Liver (tissue), 9 donors: ENCODE data around the gene LDLRAD3. TPM values are rescaled to one million over a fixed set of nuclear protein-coding genes. Genes with fewer than 3 reads are reported as not detected.

Experiments
- DNase-seq: peaks from one replicate; pipeline ENCODE4 v3.0.0-alpha.2; 2017; ENCODE audit warnings: low spot score
- H3K27ac ChIP-seq, 2 donors: one replicate each; pipeline ENCODE4 v1.7.0; 2013; ENCODE audit warnings: inconsistent platforms in 2 of 2, low read length in 2 of 2, control low read depth in 1 of 2, low read depth in 1 of 2, mild to moderate bottlenecking in 1 of 2
- H3K27me3 ChIP-seq, 4 donors: one replicate each; pipeline versions ENCODE4 v1.6.1 to v1.7.0; 2013; ENCODE audit warnings: low read length in 3 of 4, inconsistent platforms in 1 of 4, mild to moderate bottlenecking in 1 of 4, moderate library complexity in 1 of 4; ENCODE audit not compliant: control insufficient read depth in 4 of 4, insufficient read depth in 4 of 4
- H3K36me3 ChIP-seq, 4 donors: one replicate each; pipeline versions ENCODE4 v1.6.1 to v1.7.0; 2013; ENCODE audit warnings: low read length in 3 of 4, mild to moderate bottlenecking in 3 of 4, low read depth in 1 of 4, moderate library complexity in 1 of 4; ENCODE audit not compliant: control insufficient read depth in 4 of 4, insufficient read depth in 3 of 4
- H3K4me1 ChIP-seq, 4 donors: one replicate each; pipeline versions ENCODE4 v1.6.1 to v1.7.0; 2013; ENCODE audit warnings: low read length in 3 of 4, mild to moderate bottlenecking in 3 of 4, moderate library complexity in 1 of 4; ENCODE audit not compliant: control insufficient read depth in 4 of 4, insufficient read depth in 4 of 4
- H3K4me3 ChIP-seq, 3 donors: one replicate each; pipeline versions ENCODE4 v1.6.1 to v1.7.0; 2013; ENCODE audit warnings: low read length in 3 of 3, control low read depth in 1 of 3, low read depth in 1 of 3, mild to moderate bottlenecking in 1 of 3
- H3K9ac ChIP-seq, 2 donors: one replicate each; pipeline ENCODE4 v1.7.0; 2013; ENCODE audit warnings: low read length in 2 of 2, mild to moderate bottlenecking in 2 of 2, moderate library complexity in 2 of 2, control low read depth in 1 of 2, low read depth in 1 of 2
- H3K9me3 ChIP-seq, 4 donors: one replicate each; pipeline versions ENCODE4 v1.6.1 to v1.7.0; 2013; ENCODE audit warnings: low read length in 3 of 4; ENCODE audit not compliant: control insufficient read depth in 4 of 4
- EGR1 ChIP-seq, 2 donors: IDR thresholded peaks; 2 replicates each; pipeline ENCODE4 v1.6.1; 2016 to 2018; ENCODE audit warnings: antibody characterized with exemption in 2 of 2, low read depth in 2 of 2
- FOXA1 ChIP-seq: IDR thresholded peaks from 2 replicates; pipeline ENCODE4 v1.6.1; 2016; ENCODE audit warnings: antibody characterized with exemption
- FOXA2 ChIP-seq: IDR thresholded peaks from 2 replicates; pipeline ENCODE4 v1.6.1; 2016; ENCODE audit warnings: antibody characterized with exemption
- GABPA ChIP-seq, 2 donors: IDR thresholded peaks in 1 of 2; conservative IDR thresholded peaks in 1 of 2; 2 replicates each; pipeline ENCODE4 v1.6.1; 2016; ENCODE audit warnings: antibody characterized with exemption in 2 of 2, mild to moderate bottlenecking in 1 of 2, moderate library complexity in 1 of 2
- HNF4A ChIP-seq, 2 donors: conservative IDR thresholded peaks; 2 replicates each; pipeline ENCODE4 v1.6.1; 2016; ENCODE audit warnings: antibody characterized with exemption in 2 of 2, mild to moderate bottlenecking in 2 of 2
- HNF4G ChIP-seq: IDR thresholded peaks from 2 replicates; pipeline ENCODE4 v1.6.1; 2016; ENCODE audit warnings: antibody characterized with exemption
- JUND ChIP-seq, 2 donors: IDR thresholded peaks; 2 replicates each; pipeline ENCODE4 v1.6.1; 2016; ENCODE audit warnings: antibody characterized with exemption in 2 of 2
- NR2F2 ChIP-seq: IDR thresholded peaks from 2 replicates; pipeline ENCODE4 v1.6.1; 2016; ENCODE audit warnings: antibody characterized with exemption
- RAD21 ChIP-seq, 2 donors: IDR thresholded peaks; 2 replicates each; pipeline ENCODE4 v1.6.1; 2016; ENCODE audit warnings: antibody characterized with exemption in 2 of 2, mild to moderate bottlenecking in 2 of 2
- RXRA ChIP-seq, 2 donors: IDR thresholded peaks; 2 replicates each; pipeline ENCODE4 v1.6.1; 2017 to 2018; ENCODE audit warnings: antibody characterized with exemption in 2 of 2, mild to moderate bottlenecking in 1 of 2
- SP1 ChIP-seq: IDR thresholded peaks from 2 replicates; pipeline ENCODE4 v1.6.1; 2018; ENCODE audit warnings: antibody characterized with exemption, mild to moderate bottlenecking
- TAF1 ChIP-seq: conservative IDR thresholded peaks from 2 replicates; pipeline ENCODE4 v1.6.1; 2016; ENCODE audit warnings: antibody characterized with exemption, mild to moderate bottlenecking
- YY1 ChIP-seq: IDR thresholded peaks from 2 replicates; pipeline ENCODE4 v1.6.1; 2016; ENCODE audit warnings: antibody characterized with exemption, mild to moderate bottlenecking
- WGBS: extraction: QIAGEN DNeasy Blood & Tissue Kit; methylation state at CpG from one replicate; pipeline ENCODE4 v1.1.7; 2013; 5-methylcytosine and 5-hydroxymethylcytosine counted together
- polyA plus RNA-seq, 2 donors: library from polyadenylated mRNA; stranded (reverse) in 1 of 2; unstranded in 1 of 2; fragments of 200-250 nt in 1 of 2; fragments of >200 nt in 1 of 2; fragmentation: Nextera tagmentation in 1 of 2; extraction: Ambion mirVana in 1 of 2; gene quantifications; one replicate each; pipeline versions ENCODE4 v1.2.1 to v1.2.3, GENCODE V29; 2013 to 2015
- total RNA-seq, 2 donors: library from RNA; depleted of rRNA; stranded (reverse); fragments of >200 nt; gene quantifications; one replicate each; pipeline ENCODE4 v1.2.3, GENCODE V29; 2014
- TF ChIP-seq, protein P1 (sequence below): IDR thresholded peaks from 2 replicates; pipeline ENCODE4 v1.6.1; 2016; ENCODE audit warnings: antibody characterized with exemption
- TF ChIP-seq, protein P2 (sequence below): IDR thresholded peaks from 2 replicates; pipeline ENCODE4 v1.6.1; 2016; ENCODE audit warnings: antibody characterized with exemption, mild to moderate bottlenecking
- TF ChIP-seq, protein P3 (sequence below): IDR thresholded peaks from 2 replicates; pipeline ENCODE4 v1.6.1; 2016; ENCODE audit warnings: antibody characterized with exemption
- TF ChIP-seq, protein P4 (sequence below): IDR thresholded peaks from 2 replicates; pipeline ENCODE4 v1.6.1; 2016; ENCODE audit warnings: antibody characterized with exemption
- donor health status: healthy.
- donor health status: healthy.
- donor health status: healthy.
- donor health status: healthy.
- donor health status: healthy.

LDLRAD3 gene
- total and polyA plus RNA-seq, 4 donors, result 0.75 to 1.3 (median 0.93) TPM

DNA sequence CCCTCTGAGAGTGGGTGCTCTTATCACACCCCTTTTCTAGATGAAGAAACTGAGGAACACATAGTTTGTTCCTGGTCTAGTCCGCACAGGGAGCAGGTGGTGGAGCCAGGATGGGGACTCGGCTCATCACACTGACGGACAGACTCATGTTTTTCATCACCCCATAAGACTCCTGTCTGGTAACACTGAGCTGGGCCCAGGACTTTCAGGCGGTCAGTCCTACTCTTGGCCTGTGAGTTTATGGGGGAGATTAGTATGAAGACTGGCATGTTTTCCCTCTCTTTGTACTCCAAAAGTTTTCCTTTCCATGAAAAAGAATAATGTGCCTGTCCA lies 160.8 kb downstream of the LDLRAD3 start (continued):
- TF ChIP-seq, protein P1, sequence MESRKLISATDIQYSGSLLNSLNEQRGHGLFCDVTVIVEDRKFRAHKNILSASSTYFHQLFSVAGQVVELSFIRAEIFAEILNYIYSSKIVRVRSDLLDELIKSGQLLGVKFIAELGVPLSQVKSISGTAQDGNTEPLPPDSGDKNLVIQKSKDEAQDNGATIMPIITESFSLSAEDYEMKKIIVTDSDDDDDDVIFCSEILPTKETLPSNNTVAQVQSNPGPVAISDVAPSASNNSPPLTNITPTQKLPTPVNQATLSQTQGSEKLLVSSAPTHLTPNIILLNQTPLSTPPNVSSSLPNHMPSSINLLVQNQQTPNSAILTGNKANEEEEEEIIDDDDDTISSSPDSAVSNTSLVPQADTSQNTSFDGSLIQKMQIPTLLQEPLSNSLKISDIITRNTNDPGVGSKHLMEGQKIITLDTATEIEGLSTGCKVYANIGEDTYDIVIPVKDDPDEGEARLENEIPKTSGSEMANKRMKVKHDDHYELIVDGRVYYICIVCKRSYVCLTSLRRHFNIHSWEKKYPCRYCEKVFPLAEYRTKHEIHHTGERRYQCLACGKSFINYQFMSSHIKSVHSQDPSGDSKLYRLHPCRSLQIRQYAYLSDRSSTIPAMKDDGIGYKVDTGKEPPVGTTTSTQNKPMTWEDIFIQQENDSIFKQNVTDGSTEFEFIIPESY, result no peak
- TF ChIP-seq NR2F2 (no peak), FOXA2 (no peak)

DNA sequence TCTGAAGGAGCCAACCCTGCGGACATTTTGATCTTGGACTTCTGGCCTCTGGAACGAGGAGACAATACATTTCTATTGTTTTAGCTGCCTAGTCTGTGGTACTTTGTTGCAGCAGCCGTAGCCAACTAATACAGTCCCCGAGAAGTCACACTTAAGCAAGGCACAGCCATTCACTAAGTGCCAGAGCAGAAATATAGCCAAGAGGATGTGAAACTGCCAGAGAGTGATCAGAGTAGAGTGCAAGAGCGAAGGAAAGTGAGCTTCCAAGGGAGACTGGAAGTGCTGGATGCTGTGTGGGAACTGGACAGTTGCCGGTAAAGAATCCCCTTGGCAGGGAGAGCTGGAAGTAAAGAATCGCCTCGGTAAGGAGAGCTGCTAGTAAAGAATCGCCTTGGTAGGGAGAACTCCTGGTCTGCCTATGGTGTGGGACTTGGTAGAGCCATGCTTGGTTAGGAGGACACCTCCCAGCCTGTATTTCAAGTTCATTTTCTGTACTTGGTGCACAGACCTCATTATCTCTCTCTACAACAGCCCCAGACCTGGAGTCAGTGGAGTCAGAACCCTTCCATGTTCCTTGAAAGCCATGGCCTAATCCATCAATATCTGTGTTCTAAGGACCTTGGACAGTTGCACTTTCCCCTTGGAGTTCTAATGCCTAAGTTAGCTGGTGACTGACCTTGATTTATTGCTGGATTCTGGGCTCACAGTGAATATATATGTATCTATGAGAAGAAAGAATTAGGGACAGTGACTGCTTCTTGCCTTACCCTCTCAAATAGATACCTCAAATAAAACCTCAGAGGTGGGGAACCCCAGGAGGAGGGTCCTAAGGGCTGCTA lies 162.1 kb downstream of the LDLRAD3 start:
- H3K9ac ChIP-seq, result no peak overlapping the region
- no peaks in the 10 kb centered on the region for H3K4me1 ChIP-seq
- no peak overlapping the region for H3K27ac ChIP-seq
- no peak for TF ChIP-seq HNF4A (conservative IDR thresholded peaks at IDR 0.05)
- no peak for TF ChIP-seq GABPA (IDR thresholded peaks at IDR 0.05 in 1 of 2, conservative IDR thresholded peaks at IDR 0.05 in 1 of 2)
- TF ChIP-seq TAF1, result no peak
- TF ChIP-seq YY1, result no peak
- no peak for TF ChIP-seq RAD21 (IDR thresholded peaks at IDR 0.05)
- TF ChIP-seq, protein P1, result no peak
- no peak for TF ChIP-seq FOXA1
- no peak for TF ChIP-seq EGR1 (IDR thresholded peaks at IDR 0.05; ENCODE audit: low read depth in 2 of 2)
- TF ChIP-seq, protein P2, sequence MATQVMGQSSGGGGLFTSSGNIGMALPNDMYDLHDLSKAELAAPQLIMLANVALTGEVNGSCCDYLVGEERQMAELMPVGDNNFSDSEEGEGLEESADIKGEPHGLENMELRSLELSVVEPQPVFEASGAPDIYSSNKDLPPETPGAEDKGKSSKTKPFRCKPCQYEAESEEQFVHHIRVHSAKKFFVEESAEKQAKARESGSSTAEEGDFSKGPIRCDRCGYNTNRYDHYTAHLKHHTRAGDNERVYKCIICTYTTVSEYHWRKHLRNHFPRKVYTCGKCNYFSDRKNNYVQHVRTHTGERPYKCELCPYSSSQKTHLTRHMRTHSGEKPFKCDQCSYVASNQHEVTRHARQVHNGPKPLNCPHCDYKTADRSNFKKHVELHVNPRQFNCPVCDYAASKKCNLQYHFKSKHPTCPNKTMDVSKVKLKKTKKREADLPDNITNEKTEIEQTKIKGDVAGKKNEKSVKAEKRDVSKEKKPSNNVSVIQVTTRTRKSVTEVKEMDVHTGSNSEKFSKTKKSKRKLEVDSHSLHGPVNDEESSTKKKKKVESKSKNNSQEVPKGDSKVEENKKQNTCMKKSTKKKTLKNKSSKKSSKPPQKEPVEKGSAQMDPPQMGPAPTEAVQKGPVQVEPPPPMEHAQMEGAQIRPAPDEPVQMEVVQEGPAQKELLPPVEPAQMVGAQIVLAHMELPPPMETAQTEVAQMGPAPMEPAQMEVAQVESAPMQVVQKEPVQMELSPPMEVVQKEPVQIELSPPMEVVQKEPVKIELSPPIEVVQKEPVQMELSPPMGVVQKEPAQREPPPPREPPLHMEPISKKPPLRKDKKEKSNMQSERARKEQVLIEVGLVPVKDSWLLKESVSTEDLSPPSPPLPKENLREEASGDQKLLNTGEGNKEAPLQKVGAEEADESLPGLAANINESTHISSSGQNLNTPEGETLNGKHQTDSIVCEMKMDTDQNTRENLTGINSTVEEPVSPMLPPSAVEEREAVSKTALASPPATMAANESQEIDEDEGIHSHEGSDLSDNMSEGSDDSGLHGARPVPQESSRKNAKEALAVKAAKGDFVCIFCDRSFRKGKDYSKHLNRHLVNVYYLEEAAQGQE, result no peak
- TF ChIP-seq, protein P3, sequence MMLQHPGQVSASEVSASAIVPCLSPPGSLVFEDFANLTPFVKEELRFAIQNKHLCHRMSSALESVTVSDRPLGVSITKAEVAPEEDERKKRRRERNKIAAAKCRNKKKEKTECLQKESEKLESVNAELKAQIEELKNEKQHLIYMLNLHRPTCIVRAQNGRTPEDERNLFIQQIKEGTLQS, result no peak
- no peak for TF ChIP-seq RXRA (IDR thresholded peaks at IDR 0.05)
- no peak for TF ChIP-seq NR2F2
- no peak for TF ChIP-seq JUND (IDR thresholded peaks at IDR 0.05)
- no peak for TF ChIP-seq HNF4G
- TF ChIP-seq, protein P4, sequence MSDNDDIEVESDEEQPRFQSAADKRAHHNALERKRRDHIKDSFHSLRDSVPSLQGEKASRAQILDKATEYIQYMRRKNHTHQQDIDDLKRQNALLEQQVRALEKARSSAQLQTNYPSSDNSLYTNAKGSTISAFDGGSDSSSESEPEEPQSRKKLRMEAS, result no peak
- no peak for TF ChIP-seq SP1
- TF ChIP-seq FOXA2, result no peak
- WGBS, result 88% methylated on average over 9 of the region's 9 CpGs
- no peak for DNase-seq
- H3K36me3 ChIP-seq, result no peaks in the 10 kb centered on the region
- no peak overlapping the region for H3K4me3 ChIP-seq
- no peaks in the 10 kb centered on the region for H3K27me3 ChIP-seq
- H3K9me3 ChIP-seq, result peaks cover 0 to 5% (median 0%) of the 10 kb centered on the region in 4 donors
